Stromal cell of bone marrow (primary cell): ENCODE measurements around the gene SLC13A2.
"Not testable (repeated sequence)": the region's sequence is repeated elsewhere in the genome, so short reads cannot be mapped to it uniquely, and the experiment has no call there.

Source experiments
- DNase-seq: peaks from one replicate; pipeline ENCODE4 v3.0.0-alpha.2; 2012; ENCODE audit warnings: low read depth

Gene SLC13A2

DNA sequence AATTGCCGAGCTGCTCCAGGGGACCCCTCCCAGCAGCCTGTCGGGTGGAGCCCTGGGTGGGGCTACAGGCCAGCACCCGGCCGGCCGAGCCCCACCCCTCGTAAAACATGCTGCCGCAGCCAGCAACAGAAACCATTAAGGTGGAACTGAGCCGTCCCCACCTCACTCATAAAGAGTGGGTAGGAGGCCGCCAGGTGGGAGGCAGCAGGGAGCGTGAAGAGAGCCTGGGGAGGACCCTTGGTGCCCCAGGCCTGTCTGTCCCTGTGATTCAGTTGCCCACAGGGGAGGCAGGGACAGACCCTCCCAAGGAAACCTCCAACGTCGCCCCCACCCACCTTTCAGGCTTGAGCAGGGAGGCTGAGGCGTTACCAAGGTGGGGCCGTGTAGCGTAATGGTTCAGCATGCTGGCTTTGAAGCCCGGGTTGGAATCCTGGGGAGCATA is 41.1 kb downstream of the SLC13A2 start:
- DNase-seq: no peak

DNA sequence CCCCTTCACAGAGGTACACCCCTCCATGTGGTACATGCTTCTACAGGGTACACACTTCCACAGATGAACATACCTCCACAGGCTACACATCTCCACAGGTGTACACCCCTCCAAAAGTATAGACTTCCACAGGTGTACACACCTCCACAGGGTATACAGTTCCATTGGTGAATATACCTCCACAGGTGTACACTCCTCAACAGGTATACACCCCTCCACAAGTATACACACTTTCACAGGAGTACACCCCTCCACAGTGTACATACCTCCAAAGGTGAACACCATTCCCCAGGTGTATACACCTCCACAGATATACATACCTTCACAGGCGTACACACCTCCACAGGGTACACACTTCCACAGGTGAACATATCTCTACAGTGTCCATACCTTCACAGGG is 42.1 kb downstream of the SLC13A2 start:
- DNase-seq: no peak

DNA sequence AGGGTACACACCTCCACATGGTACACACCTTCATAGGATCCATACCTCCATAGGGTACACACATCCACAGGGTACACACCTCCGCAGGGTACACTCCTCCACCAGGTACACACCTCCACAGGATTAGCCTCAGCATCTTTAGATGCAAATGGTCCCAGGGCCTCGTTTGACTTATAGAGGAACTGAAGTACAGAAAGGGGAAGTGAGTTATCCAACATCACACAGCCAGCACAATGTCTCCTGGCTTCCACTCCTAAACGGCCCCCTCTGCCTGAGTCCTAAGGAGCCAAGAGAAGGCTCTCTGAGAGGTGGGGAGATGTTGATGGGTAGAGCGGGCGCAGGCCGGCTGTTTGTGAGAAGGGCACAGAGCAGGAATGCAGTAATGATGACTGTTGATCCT is 44.7 kb downstream of the SLC13A2 start:
- no peak for DNase-seq

DNA sequence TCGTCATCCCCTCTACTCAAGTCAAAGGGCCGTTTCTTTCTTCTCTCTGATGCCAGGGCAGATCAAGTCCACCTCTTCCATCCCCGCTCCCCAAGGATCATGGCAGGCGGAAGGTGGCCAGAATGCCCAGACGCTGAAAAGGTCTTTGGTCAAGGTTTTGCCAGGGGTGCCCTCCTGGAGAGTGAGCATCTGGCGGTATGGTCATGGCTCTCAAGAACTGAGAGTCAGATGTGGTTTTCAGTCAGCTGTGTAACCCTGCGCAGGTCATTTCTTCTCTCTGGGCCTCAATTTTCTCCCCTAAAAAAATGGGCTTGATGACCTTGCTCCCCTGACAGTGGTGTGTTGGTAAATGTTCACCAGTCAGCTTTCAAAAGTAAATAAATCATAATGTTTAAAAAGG is 45.1 kb downstream of the SLC13A2 start:
- DNase-seq: no peak

DNA sequence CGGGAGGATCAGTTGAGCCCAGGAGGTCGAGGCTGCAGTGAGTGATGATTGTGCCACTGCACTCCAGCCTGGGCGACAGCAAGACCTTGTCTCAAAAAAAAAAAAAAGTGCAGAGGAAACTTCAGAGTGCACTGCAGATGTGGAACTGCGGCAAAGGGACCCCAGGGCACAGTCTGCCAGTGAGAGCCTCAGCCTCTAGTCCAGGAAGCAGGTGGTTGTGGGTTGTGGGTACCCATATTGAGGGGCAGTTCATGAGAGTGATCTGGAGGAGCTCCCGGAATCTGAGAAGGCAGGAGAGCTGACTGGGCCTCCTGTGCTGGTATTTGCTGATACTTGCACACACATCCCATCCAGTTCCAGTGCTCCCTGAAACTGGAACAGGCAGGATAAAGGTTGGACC is 45.8 kb downstream of the SLC13A2 start:
- no peak for DNase-seq

DNA sequence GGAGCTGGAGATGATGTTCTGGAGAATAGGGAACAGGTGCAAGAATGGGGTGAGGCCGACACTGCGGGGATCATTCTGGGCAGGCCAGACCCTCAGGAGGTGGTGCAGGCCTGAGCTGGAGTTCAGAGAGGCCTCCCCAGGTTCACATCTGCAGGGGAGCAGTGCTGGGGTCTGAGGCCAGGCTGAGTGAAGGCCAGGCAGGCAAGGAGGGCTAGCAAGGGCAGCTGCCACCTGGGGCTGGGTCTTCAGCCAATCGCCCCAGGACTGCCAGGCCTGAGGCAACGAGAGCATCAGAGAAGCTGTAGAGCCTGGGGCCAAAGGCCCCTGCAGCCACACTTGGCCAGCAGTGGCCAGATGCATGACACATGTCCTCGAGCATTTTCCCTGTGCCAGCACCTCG is 47.2 kb downstream of the SLC13A2 start:
- DNase-seq: no peak

DNA sequence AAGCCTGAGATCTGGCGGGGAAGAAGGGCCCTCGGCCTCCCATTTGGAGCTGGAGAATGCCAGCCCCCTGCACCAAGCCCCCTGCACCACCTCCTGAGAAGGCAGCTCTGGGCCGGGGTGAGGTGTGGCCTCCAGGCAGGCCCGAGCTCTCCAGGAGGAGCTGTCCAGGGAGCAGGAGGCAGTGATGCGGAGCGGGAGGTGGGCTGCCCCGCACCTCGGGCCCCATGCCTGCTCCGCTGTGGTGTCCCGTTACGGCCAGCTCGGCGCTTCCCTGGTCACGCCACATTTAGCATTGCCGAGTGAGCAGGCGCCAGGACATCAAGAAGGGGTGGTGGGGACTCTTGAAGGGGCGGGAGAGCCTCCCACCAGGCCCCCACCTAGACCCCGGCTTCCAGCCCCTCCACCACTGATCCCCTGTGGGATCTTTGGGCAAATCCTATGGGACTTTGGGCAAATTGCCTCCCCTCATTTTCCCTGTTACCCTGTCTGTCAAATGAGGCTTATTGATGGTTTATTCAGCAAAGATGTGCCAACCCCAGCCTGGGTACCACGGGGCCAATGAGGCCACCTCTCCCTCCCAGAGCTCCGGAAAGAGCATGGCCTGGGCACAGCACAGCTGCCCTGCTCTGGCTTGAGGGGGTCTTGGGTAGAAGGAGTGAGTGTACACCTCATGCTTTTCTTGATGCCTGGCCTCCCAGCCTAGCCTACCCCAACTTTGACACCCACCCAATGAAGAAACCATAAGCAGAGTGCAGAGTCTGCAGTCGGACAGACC is 48.1 kb downstream of the SLC13A2 start:
- DNase-seq: no peak

DNA sequence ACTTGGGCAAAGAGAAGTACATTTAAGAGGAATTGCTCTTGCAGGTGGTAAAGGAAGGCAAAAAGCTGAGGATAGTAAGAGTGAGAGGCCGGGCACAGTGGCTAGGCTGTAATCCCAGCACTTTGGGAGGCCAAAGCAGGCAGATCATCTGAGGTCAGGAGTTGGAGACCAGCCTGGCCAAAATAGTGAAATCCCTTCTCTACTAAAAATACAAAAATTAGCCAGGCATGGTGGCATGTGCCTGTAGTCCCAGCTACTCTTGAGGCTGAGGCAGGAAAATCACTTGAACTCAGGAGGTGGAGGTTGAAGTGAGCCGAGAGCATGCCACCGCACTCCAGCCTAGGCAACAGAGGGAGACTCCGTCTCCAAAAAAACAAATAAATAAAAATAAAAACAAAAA is 48.8 kb downstream of the SLC13A2 start:
- not testable (repeated sequence) for DNase-seq

DNA sequence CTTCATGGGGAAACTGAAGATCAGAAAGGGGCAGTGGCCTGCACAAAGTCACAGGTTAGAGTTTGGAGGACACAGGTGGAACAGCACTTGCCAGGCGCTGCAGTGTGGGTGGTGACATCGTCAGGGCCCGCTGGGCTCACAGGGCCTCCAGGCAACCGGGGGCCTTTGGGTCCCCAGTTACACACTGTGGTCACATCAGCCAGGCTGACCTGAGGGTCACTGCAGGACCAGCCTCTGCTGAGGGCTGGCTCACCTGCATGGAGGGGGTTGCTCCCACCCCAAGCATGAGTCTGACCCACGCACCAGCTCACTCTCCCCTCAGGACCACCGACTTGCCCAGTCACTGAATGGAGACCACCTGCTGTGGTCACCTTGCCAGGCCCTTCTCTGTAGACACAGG is 49.7 kb downstream of the SLC13A2 start:
- no peak for DNase-seq

DNA sequence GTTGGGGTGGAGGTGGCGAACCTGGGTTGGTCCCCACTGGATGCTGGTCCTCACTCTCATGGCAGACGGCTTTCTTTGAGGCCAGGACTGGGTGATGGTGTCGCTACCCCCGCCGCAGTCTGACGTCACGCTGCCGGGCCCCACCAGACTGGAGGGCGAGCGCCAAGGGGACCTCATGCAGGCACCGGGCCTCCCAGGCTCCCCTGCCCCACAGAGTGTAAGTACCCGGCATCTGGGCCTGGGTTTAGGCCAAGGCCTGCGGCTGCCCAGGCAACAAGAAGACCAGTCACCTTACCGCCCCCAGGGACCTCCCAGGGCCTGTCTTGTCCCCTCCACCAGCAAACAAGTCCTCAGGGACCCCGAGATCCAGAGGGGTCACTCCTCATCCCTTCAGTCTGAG is 50.4 kb downstream of the SLC13A2 start:
- no peak for DNase-seq

DNA sequence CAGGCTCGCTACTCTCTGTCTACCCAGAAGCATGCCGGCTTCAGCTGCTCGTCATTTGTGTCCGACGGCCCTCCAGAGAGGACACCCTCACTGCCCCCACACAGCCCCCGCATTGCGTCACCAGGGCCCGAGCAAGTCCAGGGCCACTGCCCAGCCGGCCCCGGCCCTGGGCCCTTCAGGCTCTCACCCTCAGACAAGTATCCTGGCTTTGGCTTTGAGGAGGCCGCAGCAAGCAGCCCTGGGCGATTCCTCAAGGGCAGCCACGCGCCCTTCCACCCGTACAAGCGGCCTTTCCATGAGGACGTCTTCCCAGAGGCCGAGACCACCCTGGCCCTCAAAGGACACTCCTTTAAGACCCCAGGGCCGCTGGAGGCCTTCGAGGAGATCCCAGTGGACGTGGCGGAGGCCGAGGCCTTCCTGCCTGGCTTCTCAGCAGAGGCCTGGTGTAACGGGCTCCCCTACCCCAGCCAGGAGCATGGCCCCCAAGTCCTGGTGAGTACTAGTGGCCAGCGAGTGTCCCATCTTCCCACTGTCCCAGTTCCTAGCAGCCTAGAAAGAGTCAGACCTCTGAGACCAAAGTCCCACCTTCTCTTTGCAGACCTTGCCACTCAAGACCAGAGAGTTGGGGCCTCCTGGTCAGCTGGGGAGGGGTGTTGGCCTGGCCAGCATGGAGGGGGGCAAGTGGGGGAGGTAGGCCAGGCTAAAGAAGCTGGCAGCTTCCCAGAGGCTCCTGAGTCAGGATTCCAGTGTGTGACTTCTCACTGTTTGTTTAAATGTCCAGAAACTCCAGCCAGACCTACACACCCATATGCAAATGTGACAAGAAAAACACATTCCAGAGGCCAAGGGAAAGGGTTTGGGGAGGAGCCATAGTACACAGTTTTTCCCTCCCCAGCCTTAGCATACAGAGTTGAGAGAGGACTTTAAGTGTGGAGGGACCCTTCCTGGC is 51.3 kb downstream of the SLC13A2 start:
- peak; percentile 36 for DNase-seq

DNA sequence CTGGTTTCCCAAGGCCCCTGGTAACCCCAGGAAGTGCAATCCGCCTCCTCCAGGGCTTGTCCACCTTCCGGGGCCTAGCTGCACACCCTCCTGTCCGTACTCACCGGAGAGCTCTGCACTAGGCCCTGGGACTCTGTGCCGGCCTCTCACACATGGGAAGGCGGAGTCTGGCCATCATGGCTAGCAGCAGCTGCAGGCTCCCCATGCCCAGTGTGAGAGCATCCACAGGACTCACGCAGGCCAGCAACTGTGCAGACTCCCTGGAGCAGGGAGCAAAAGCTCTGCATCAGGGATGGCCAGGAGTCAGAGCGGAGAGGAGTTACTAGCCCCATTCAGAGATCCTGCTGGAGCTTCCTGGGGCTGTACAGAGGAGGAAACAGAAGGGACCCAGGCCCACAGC is 52.9 kb downstream of the SLC13A2 start:
- DNase-seq: no peak

DNA sequence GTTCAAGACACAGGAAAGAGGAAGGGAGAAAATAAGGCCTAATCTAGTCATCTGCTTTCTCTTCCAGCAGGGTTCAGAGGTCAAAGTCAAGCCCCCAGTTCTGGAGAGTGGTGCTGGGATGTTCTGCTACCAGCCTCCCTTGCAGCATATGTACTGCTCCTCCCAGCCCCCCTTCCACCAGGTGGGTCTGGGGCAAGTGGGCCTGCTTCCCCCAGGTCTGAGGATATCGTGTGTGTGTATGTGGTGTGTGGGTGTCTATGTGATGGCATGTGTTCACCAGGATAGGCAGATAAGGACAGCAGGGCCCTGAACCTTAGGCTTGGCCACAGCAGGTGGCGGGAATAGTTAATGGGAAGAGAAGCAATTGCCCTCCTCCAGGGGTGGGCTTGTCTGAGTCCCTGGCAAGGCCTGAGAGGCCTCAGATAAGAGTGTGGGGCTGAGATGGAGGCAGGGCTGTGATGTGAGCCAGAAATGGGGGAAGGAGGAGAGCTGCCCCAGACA is 53.8 kb downstream of the SLC13A2 start:
- no peak for DNase-seq

DNA sequence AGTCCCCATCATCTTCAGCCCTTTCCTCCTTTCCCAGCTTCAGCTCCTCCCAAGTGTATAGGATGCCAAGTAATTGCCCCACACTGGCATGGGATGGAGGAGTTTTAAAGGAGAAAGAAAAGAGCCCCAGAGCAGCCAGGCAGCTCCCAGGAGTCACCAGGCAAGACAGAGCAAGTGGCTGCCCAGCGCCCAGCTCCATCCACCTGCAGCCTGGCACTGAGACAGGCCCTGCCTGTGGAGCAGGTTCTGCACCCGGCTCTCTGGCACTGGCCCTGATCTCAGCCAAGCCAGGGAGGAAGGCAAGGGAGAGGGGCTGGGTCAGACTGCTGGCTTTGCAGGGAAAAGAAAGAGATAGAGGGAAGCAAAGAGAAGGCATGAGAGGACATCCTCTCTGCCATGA is 54.4 kb downstream of the SLC13A2 start:
- no peak for DNase-seq

DNA sequence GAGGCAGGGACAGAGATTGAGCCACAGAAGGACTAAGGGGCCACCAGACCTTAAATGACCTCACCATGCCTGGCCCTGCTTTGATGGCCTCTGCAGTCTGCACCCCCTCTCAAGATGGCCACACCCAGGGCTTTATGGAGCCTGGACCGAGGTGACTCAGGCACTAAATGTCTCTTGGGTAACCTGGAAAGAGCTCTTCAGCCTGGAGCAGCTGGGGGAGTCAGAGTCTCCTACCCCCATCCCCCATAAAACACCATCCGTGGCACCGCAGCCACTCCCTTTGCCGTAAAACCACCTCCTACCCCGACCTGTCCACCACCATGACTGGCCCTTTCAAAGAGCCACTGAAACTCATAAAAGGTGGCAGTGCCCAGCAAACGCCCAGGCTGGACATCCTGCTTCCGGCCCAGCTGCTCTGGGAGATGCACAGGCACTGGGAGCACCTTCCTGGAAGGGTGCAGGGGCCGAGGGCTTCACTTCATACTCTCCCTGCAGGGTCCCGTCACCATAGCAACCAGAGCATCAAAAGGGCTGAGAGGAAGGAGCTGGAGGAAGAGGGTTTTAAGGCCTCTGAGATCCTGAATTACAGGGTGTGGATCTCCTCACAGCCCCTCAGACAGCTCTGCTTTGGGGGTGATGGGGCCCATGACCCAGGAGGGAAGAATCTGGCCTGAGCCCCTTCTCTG is 55.0 kb downstream of the SLC13A2 start:
- DNase-seq: no peak

DNA sequence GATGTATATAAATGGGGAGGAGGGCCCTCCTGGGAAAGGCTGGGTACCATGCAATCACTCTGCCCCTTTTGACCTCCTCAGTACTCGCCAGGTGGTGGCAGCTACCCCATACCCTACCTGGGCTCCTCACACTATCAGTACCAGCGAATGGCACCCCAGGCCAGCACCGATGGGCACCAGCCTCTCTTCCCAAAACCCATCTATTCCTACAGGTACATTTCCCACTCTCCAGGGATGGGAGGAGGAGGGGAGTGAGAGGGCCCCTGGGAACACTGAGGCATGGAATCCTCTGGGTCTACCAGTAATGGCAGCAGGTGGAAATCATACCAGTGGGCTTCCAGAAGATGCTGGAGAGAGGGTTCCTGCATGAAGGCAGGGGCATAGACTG is 55.6 kb downstream of the SLC13A2 start:
- no peak for DNase-seq

DNA sequence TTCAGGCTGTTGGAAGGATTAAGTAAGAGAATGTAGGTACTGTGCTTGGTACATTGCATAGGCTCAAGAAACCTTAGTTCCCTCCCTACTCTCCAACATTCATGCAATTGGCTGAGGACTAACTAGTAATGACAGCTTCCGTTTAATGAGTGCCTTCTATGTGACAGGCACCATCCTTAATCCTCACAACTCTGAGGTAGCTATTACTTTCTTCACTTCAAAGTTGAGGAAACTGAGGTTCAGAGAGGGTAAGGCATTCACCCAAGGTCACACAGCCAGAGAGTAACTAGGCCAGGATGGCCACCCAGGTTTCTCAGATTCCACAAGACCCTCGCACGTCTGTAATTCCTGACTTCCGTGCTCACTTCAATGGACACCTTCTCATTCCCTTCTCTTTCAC is 56.8 kb downstream of the SLC13A2 start:
- no peak for DNase-seq

DNA sequence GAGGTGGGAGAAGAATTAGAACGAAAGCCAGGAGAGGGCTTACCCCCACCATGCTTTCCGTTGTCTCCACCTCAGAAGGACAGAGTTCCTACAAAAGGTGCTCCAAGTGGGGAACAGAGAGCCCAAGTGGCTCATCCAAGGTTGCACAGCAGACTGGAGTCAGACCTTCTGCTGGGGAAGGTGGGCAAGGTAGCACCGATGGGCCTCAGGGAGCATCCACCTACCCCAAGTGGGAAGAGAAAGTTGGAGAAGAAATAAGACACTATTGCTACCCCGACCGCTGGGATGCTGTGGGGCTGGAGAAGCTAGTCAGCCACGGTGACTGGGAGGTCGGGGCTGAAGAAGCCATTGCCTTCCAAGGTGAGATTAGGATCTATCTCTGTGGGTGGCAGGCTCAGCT is 57.5 kb downstream of the SLC13A2 start:
- DNase-seq: no peak

DNA sequence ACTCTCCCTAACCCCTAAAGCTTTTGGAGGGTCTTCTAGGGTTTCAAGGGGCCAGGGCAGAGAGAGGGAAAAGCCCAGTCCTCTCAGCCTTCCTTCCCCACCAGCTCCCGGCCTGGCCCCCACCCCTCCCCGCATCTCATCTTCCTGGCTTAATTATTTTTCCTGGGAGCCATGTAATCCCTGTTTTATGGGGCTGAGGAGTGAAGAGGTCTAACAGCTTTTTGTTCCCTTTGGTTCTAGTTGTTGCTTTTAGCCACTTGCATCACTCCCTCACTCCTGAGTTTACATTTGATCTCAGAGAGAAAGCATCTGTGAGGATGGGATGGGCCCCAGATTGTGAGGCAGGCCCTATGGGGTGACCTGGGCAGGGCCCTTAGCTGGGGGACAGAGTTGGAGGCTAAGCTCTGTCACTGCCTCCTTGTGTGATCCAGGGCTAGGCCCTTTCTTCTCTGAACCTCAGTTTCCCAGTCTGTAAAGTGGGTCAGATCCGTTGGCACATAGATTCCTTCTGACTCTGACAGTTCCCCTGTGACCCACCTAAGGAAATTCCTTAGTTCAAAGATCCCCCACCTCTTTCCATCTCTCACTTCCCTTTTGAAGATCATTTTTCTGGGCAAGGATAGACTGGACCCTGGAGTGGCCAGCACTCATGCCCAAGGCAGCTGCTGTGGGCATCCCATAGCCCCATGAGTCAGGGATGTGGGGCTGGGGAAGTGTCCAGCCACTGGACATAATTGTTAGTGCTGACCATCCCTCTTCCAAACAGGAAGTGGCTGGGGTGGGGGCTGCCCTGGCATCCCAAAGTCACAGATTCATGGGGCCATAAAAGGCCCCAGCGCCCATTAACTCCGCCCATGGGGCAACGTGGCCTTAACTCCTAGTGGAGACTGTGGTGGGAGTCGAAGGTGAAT is 58.9 kb downstream of the SLC13A2 start:
- DNase-seq: no peak

DNA sequence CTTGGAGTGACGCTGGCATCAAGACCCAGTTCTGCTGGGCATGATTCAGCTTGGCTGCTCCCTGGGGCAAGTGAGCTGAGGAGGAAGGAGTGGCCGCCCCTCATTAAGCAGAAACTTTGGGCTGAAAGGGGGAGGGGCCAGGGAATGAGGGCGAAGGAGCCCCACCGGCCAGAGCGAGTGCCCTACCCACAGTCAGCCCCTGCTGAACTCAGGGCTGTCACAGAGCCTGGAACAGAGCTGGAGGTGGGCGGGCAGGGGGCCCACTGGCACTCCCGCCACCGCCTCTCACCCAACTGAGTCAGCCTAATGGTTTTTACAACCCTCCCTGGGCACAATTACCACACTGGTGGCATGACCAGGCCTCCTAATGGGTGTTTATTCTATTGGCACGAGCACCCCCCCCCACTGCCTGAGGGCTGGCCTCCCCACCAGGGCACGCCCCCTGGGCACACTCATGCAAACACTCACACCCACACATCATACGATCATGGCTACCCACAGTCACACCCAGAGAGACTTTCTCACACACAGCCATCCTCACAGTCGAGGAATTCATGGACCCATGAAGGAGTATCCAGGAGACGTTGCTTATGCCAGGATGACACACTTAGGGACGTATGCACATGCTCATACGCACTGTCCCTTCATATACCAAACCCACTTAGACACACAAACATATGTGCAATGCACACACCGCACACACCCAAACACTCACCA is 59.8 kb downstream of the SLC13A2 start:
- DNase-seq: no peak
